IMR-90 (cell line): Measurements from ENCODE around the gene SPARC.

ENCODE experiments used
- CEBPB ChIP-seq: IDR thresholded peaks from 2 replicates; pipeline ENCODE4 v1.6.1; 2012; ENCODE audit warnings: low read depth, low read length, improper control_type of control experiment
- MAFK ChIP-seq: IDR thresholded peaks from 2 replicates; pipeline ENCODE4 v1.6.1; 2012; ENCODE audit warnings: low read depth, low read length, improper control_type of control experiment
- MXI1 ChIP-seq: IDR thresholded peaks from 2 replicates; pipeline ENCODE4 v1.6.1; 2012; ENCODE audit warnings: low read depth, mild to moderate bottlenecking, low read length, moderate library complexity, borderline replicate concordance
- POLR2A ChIP-seq: IDR thresholded peaks from 2 replicates; pipeline ENCODE4 v1.6.1; 2012; ENCODE audit warnings: mild to moderate bottlenecking, low read depth, low read length
- RCOR1 ChIP-seq: IDR thresholded peaks from 2 replicates; pipeline ENCODE4 v1.6.1; 2012; ENCODE audit warnings: mild to moderate bottlenecking, low read length, improper control_type of control experiment; ENCODE audit not compliant: insufficient replicate concordance
- RFX5 ChIP-seq: IDR thresholded peaks from 2 replicates; pipeline ENCODE4 v1.8.0; 2012; ENCODE audit warnings: low read depth, mild to moderate bottlenecking, low read length, moderate library complexity
- SMC3 ChIP-seq: fragments of 150-350 bp; IDR thresholded peaks from 2 replicates; pipeline ENCODE4 v1.6.1; 2016; ENCODE audit warnings: low read depth, mild to moderate bottlenecking, antibody characterized with exemption, low read length, moderate library complexity
- TF ChIP-seq, protein P1 (sequence below): conservative IDR thresholded peaks from 2 replicates; pipeline ENCODE4 v1.5.1; 2012; ENCODE audit warnings: mild to moderate bottlenecking, low read depth, low read length, improper control_type of control experiment
- TF ChIP-seq, protein P2 (sequence below): fragments of 150-350 bp; IDR thresholded peaks from 2 replicates; pipeline ENCODE4 v1.6.1; 2017; ENCODE audit warnings: mild to moderate bottlenecking, antibody characterized with exemption, low read length, low read depth

DNA sequence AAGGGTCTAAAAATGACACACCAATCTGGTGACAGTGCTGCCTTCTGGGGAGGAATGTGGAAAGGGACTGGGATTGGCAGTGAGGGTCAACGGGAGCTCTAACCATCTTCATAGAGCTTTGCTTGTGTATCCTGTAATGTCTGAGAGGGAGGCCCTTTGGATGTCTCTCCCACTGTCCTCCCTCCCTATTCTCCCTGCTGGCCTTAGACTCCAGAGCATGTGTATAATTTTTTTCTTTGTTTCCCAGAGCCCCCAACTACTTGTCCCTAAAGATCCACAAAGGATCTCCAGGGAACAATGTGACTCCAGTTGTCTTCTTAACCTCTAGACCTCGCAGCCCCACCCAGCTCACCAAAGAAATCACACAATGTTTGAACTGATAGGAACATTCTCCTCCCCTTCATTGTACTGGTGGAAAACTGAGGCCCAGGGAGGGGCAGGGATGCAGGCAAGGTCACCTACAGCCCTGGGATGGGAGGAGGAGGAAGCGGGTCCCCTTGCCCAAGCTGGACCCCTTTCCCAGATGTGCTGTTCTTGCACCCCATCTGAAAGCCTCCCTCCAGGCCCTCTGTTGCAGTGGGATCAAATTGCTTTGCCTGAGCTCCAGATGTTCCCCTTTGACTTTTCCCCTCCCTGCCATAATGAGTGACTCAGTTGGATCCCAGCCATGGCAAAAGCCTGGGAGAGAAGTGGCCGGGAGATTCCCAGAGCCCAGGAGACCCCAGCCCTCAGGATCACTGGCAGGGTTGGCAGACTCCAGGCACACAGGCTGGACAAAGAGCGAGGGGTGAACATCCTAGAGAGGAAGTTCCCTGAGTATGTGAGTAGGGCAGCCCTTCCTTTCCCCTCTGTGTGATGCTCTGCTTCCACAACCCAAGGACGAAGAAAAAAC lies 21.8 kb downstream of the SPARC start:
- no peak for TF ChIP-seq RCOR1
- TF ChIP-seq, protein P1, sequence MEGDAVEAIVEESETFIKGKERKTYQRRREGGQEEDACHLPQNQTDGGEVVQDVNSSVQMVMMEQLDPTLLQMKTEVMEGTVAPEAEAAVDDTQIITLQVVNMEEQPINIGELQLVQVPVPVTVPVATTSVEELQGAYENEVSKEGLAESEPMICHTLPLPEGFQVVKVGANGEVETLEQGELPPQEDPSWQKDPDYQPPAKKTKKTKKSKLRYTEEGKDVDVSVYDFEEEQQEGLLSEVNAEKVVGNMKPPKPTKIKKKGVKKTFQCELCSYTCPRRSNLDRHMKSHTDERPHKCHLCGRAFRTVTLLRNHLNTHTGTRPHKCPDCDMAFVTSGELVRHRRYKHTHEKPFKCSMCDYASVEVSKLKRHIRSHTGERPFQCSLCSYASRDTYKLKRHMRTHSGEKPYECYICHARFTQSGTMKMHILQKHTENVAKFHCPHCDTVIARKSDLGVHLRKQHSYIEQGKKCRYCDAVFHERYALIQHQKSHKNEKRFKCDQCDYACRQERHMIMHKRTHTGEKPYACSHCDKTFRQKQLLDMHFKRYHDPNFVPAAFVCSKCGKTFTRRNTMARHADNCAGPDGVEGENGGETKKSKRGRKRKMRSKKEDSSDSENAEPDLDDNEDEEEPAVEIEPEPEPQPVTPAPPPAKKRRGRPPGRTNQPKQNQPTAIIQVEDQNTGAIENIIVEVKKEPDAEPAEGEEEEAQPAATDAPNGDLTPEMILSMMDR, result no peak
- no peak for TF ChIP-seq MXI1
- no peak for TF ChIP-seq POLR2A
- no peak for TF ChIP-seq CEBPB
- TF ChIP-seq, protein P2, sequence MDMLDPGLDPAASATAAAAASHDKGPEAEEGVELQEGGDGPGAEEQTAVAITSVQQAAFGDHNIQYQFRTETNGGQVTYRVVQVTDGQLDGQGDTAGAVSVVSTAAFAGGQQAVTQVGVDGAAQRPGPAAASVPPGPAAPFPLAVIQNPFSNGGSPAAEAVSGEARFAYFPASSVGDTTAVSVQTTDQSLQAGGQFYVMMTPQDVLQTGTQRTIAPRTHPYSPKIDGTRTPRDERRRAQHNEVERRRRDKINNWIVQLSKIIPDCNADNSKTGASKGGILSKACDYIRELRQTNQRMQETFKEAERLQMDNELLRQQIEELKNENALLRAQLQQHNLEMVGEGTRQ, result no peak
- no peak for TF ChIP-seq RFX5
- no peak for TF ChIP-seq MAFK
- no peak; the same call in 1 of the 2 replicates for TF ChIP-seq SMC3
